Ovary (tissue), 3 donors: Measurements from ENCODE around the gene LEPR.

Source experiments
- EP300 ChIP-seq: sonication (generic); formaldehyde crosslinking; IDR thresholded peaks from one replicate; pipeline ENCODE4 v1.6.1; 2017; ENCODE audit warnings: antibody characterized with exemption
- POLR2A ChIP-seq: fragments of 450-650 bp; IDR thresholded peaks from one replicate; pipeline ENCODE4 v1.6.1; 2017; ENCODE audit warnings: antibody characterized with exemption, mild to moderate bottlenecking, moderate library complexity
- TF ChIP-seq, protein P1 (sequence below), 3 donors: fragments of 450-650 bp in 2 of 3; fragments of 200-600 bp in 1 of 3; IDR thresholded peaks; one replicate each; pipeline versions ENCODE4 v1.5.1 to v1.8.0; 2016 to 2022; ENCODE audit warnings: antibody characterized with exemption in 3 of 3, mild to moderate bottlenecking in 1 of 3
- donor health status: DM: no; HTN: no; CAD: no.

DNA sequence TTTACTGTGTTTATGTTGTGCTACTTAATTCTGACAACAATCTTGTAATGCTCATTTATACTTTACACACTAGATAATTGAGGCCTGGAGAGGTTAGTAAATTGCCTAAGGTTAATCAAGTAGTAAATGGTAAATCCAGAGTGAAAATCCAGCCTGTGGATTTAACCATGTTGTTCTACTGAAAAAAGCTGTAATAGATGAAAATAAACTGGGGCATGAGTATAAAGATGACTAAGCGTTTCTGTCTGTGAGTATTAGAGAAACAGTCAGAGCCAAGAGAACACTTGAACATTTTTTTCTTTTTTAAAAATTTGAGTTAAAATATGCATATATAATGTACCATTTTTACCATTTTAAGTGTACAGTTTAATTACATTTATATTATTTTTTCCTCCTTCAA is 47.9 kb upstream of the LEPR start:
- TF ChIP-seq, protein P1, sequence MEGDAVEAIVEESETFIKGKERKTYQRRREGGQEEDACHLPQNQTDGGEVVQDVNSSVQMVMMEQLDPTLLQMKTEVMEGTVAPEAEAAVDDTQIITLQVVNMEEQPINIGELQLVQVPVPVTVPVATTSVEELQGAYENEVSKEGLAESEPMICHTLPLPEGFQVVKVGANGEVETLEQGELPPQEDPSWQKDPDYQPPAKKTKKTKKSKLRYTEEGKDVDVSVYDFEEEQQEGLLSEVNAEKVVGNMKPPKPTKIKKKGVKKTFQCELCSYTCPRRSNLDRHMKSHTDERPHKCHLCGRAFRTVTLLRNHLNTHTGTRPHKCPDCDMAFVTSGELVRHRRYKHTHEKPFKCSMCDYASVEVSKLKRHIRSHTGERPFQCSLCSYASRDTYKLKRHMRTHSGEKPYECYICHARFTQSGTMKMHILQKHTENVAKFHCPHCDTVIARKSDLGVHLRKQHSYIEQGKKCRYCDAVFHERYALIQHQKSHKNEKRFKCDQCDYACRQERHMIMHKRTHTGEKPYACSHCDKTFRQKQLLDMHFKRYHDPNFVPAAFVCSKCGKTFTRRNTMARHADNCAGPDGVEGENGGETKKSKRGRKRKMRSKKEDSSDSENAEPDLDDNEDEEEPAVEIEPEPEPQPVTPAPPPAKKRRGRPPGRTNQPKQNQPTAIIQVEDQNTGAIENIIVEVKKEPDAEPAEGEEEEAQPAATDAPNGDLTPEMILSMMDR (IDR thresholded peaks at IDR 0.05), result no peak
- TF ChIP-seq EP300 (no peak), POLR2A (no peak)
